A673 (cell line): ENCODE results near the gene ANGPTL2.

Source experiments
- CTCF ChIP-seq: fragments of 300-800, 200-600 bp; sonication (generic); conservative IDR thresholded peaks from 2 replicates; pipeline ENCODE4 v1.5.1; 2017; ENCODE audit warnings: low read depth, mild to moderate bottlenecking, antibody characterized with exemption, low read length, moderate library complexity, mixed read lengths
- EZH2 ChIP-seq: fragments of 200-600 bp; sonication (generic); IDR thresholded peaks from 2 replicates; pipeline ENCODE4 v1.6.1; 2017; ENCODE audit warnings: borderline replicate concordance, low read depth, mild to moderate bottlenecking, mixed read lengths, antibody characterized with exemption, low read length; ENCODE audit not compliant: poor library complexity, severe bottlenecking

- TF ChIP-seq CTCF, result no peak
- no peak for TF ChIP-seq EZH2
Measured at GRCh38 chr9:127059030-127059429, 63.4 kb downstream of the ANGPTL2 start.
